ENCODE results near the gene C9.
"Not testable (repeated sequence)": the region's sequence is repeated elsewhere in the genome, so short reads cannot be mapped to it uniquely, and the experiment has no call there.

C9 gene

DNA sequence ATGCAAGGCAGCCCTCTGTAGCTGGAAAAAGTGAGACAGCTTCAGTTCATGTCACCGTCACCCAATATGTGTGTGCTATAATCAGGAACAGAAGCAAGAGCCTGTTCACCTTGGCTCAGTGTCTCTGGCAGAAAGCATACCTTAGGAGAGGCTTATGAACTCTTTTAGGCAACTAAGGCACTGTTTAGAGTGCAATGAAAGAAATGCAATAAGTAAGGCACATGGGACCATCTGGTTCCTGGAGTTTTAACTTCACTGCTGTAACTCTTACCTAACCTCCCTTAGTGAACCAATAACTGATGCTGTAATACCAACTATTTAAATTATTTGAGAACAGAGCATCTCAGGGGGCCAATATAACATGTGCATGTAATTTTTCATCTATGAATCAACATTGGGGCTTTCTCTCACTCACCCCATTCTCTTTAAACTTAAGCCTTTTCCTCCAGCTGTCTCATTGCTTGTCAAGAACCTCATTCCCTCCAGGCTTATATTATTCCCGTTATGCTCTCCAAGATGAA lies 32.4 kb downstream of the C9 start:
- no peak for DNase-seq

DNA sequence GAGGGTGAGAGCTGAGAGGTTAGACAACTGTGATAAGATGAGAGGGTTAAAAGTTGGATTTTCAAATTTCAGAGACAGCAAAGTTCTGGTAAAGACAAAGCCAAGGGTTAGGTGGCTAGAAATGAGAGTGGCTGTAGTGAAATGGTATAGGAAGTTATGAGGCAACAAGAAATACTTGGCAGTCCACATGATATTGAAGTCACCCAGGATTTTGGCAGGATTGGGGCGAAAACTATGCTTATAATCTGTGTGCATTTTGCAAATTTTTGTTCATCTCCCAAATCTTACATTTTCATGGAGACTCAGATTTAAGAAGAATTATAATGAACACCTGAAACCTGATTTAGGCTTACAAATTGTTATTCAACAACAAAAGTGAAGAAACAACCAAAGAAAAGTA lies 35.6 kb downstream of the C9 start:
- DNase-seq, result no peak

DNA sequence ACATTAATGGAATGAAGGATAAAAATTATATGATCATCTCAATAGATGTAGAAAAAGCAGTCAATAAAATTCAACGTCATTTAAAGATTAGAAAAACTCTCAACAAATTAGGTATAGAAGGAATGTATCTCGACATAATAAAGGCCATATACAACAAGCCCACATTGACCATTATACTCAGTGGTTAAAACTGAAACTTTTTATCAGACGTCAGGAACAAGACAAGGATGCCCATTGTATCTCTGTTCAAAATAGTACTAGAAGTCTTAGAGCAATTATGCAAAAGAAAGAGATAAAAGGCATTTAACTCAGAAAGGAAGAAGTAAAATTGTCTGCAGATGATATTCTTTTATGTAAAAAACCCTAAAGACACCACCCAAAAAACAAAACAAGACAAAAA lies 40.8 kb downstream of the C9 start:
- no peak for DNase-seq

DNA sequence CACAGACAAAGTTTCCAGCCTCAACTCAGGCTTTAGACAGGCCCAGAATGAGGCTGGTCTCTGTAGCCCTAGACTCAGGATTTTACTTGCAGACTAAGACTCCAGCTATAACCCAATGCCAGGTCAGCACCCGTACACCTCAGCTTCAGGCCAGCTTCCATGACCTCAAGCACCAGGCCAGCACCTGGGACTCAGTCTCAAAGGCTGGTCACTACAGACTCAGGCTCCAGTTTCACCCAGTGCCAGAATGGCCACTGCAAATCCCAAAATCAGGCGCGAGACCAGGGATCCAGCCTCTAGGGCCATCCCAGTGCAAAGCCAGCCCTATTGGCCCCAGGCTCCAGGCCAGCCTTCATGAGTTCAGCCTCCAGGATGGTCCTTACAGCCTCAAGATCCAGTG lies 44.9 kb downstream of the C9 start:
- DNase-seq, result no peak

DNA sequence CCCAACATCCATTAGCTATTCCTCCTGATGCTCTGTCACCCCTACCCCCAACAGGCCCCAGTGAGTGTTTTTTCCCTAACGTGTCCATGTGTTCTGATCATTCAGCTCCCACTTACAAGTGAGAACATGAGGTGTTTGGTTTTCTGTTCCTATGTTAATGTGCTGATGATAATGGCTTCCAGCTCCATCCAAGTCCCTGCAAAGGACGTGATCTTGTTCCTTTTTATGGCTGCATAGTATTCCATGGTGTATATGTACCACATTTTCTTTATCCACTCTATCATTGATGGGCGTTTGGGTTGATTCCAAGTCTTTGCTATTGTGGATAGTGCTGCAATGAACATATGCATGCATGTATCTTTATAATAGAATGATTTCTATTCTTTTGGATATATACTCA lies 47.8 kb downstream of the C9 start:
- DNase-seq, result not testable (repeated sequence)

DNA sequence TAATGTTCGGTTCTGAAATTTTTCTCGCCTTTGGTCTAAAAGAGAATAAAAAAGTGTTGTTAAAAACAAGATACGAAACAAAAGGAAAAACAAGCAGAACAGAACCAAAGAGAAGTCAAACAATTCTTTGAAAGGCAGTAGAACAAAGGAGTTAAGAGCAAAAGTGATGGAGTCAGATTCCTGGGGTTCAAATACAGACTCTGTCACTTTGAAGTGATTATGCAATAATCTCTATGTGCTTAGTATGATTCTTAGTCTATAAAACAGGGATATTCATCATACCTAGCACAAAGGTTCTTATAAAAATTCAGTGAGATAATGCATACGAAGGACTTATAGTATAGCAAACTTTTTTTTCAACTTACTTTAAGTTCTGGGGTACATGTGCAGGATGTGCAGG lies 48.3 kb downstream of the C9 start:
- DNase-seq, result no peak

DNA sequence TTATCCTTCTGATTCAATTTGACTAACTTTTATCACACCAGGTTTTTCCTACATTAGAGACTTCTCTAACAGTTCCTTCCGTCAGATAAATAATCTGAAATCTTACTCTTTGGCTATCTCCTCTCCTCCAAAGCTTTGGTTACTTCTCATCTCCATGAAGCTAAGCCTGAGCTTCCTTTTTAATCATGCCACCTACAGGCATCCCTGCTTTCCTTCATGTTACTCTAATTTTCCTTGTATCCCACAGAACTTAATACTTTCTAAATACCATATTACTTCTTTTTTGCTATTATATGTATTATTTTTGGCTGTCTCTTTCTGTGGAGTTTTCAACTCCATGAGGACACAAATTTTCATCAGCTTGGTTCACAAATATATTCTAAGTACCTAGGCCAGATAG lies 49.7 kb downstream of the C9 start:
- no peak for DNase-seq

DNA sequence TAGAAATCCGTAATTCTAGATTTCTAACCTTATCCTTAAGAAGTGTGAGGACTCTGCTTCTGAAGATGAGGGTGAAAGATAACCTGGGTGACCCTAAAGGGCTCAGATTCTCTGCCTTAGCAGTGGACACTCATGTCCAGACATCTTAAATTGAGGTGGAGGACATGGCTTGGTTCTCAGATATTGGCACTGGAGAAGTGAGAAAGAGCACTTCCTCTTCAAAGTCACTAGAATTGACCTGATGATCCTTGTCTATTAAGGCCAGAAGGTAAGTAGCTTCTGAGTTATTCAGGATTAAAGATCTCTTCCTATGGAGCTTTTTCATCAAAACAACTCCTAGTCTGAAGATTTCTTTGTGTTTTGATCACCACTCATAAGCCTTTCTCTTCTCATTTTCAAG lies 54.8 kb downstream of the C9 start:
- no peak for DNase-seq

DNA sequence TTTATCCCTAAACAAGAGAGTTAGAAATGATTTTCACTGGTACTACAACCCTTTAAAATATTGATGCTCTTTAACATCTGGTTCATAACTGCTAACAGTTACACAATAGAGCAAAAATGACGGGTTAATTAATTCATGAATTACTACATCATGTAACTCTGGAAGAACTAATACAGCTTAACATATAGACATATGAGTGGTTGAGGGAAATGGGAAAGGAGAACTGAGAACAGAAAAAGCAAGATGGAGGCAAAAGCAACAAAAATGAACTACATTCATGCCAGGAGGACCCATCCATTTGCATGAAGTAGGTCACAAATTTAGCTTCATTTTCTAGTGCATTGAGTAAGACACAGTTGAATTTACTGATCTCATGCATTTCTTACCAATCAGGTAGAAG lies 61.8 kb downstream of the C9 start:
- DNase-seq, result no peak

DNA sequence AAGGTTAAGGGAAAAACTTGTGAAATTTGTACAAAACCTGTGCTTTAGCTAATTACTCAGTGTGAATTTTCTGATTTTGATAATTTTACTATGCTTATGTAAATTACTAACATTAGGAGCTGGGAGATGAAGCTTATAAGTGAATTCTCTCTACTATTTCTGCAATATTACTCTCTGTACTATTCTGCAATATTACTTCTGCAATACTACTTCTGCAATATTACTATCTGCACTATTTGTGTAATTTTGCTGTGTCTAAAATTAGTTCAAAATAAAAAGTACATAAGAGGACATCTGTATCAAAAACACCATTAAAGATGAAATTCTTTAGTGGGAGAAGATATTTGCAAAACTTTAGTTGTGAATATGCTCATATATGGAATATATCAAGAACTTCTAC lies 62.9 kb downstream of the C9 start:
- no peak for DNase-seq

DNA sequence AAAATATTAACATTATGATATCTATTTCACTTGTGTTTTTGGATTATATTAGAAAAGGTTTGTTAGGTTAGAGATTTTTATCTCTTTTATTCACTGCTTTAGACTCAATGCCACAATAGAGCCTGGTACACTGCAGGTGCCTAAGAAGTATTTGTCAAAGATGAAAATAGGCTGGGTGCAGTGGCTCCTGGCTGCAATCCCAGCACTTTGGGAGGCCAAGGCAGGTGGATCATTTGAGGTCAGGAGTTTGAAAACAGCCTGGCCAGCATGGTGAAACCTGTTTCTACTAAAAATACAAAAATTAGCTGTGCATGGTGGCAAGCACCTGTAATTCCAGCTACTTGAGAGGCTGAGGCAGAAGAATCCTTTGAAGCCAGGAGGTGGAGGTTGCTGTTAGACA lies 64.3 kb downstream of the C9 start:
- DNase-seq, result no peak

DNA sequence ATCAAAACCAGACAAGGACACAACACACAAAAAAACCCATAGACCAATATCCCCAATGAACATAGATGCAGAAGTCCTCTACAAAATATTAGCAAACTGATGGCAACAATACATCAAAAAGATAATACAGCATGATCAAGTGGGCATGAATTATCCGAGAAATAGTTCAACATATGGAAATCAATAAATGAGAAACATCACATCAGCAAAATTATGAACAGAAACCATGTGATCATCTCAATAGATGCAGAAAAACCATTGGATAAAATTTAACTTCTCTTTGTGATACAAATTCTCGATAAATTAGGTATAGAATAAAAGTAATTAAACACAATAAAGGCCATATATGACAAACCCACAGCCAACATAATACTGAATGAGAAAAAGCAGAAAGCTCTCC lies 69.6 kb downstream of the C9 start:
- no peak for DNase-seq

DNA sequence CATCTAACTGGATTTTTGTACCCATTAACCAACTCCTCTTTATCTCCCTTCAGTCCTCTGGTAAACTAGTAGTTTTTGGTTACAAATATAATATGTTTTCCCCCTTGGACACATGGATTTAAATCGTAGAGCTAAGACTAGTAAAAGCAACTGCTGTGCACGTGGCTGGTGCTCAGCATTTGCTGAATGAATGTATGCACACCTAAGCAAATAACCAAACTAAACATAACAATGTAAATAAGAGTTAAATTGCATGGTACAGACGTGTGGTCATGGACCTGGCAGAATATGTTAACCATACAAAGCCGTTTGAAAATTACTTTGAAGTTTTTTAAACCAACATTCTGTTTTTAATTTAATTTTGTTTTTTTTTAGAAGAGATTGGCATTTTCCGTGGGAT lies 79.7 kb downstream of the C9 start:
- no peak for DNase-seq

DNA sequence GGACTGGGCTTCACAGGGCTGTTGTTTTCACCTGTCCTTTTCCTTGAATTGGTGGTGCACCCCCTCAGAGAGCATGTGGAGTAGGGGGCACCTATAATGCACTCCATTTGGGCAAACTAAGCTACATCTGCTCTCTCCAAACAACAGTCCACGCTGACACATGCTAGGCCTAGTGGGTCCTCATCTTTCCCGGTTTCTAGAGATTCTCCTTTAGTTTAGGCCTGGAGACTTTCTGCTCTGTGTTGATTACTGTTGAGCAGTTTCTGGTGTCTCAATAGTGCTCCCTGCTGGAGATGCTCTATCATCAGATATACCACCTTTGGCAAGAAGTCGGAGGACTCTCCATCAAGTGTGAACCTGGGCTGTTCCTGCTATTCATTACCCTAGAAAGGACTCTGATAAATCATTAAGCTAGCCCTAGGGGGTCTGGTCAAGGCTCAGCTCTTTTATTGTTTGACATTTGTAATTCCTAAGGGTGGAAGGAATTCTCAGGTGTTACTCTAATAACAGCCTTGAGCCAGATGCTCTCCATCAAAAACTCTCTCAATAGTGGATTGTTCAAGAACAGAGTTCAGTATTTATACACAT lies 81.0 kb downstream of the C9 start:
- DNase-seq, result peak in 22 of 58 donors; percentile 2 to 52 (median 12)

DNA sequence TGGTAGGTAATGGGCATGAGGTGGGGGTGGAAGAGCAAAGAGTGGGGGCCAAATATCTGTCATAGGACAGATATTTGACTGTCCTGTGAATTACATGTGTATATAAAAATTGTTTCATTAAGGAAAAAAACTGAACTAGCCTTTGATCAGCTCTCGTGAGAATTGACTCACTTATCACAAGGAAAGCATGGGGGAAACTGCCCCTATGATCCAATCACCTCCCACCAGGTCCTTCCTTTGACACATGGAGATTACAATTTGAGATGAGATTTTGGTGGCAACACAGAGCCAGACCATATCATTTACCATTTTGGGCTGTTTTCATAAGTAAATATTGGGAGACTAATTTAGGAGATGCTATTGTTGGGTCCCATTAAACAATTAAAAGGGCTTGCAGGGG lies 81.7 kb downstream of the C9 start:
- no peak for DNase-seq

DNA sequence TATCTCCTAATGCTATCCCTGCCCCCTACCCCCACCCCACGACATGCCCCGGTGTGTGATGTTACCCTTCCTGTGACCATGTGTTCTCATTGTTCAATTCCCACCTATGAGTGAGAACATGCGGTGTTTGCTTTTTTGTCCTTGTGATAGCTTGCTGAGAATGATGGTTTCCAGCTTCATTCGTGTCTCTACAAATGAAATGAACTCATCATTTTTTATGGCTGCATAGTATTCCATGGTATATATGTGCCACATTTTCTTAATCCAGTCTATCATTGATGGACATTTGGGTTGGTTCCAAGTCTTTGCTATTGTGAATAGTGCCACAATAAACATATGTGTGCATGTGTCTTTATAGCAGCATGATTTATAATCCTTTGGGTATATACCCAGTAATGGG lies 88.4 kb downstream of the C9 start:
- DNase-seq, result not testable (repeated sequence)

DNA sequence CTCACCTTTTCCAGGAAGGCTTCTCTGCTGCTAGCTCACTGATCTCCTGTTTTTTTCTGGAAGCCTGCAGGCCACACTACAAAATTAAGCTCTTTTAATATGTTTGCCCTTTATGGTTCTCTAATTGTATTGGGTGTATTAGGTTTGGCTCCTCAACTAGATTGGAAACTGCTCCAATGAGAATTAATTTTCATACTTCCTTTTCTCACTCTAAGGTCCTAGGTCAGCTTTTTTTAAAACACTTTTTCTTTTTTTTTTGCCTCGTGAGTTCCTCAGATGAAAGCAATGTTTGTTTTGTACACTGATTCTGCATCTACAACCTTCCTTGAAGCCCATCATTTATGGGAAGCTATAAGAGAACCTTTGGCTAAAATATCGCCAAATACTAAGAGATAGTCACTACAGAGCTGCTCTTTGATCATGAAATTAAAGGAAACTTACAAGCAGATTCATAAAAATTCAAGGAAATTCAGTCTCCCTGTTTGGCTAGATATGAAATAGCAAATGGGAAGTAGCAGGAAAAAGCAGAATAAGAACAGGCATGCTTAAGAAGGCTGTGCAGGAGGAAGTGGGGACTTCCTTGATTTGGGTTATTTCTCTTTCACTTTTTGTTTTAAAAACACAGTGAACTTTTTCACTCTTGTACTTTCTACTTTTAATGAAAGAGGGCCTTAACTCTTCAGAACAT lies 89.8 kb downstream of the C9 start:
- DNase-seq, result no peak

DNA sequence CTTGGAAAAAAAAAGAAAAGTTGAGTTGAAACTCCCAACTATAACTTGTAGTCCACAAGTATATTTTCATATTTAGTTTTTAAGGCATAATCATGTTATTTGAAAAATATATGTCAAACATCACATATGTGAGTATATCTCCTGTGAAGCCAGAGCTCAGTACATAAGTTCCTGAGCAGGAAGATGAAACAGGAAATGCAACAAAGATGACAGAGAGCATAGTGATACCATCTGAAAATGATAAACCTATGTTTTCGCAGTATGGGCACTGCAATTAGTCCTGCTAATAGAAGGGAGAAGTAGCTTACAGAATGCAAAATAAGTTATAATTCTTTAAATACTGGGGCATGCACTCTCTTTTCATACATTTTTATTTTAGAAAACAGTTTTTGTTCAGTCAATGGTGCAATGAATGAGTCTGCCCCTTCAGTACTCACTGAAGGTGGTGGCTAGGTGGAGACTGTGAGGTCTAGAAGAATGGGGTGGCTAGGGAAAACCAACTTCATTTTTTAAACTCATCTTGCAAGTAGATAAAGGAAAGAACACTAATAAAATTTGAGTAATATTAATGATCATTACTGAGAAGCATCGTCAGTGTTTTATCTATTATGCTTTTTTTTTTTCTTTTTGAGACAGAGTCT lies 90.9 kb downstream of the C9 start:
- no peak for DNase-seq

DNA sequence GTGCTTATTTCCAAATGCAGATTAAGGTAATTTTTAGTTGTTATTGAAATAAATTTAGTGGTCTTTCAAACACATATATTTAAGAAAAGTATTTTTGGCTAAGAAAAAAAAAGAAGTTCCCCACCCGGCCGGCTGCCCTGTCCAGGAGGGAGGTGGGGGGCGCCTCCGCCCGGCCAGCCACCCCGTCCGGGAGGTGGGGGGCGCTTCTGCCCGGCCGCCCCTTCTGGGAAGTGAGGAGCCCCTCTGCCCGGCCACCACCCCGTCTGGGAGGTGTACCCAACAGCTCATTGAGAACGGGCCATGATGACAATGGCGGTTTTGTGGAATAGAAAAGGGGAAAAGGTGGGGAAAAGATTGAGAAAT lies 91.4 kb downstream of the C9 start:
- DNase-seq, result not testable (repeated sequence)

DNA sequence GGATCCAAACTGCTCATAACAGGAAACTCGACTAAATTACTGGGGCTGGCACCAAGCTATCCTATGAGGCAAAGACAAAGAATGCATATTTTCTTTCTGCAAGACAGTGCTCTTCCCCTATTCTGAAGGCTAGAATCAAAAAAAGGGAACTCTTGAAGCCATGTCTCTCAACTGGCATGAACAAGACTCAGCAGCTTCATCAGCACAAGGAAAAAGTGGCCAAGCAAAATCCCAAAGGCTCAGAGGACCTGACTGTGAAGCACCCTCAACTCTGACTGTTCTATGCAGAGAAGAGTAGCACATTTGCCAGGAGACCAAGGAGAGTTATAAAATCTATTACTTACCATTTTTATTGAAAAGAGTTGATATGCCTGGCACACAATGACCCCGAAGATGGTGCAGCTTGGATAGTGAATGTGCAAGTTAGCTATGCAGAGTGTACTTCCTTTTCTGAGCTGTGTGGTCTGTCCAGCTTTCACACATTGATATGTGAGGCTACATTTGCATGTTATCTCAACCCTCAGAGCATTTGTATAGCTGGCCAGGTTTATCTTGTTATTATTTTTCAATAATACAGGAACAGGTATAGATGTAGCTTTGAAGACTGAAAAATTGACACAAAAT lies 94.0 kb downstream of the C9 start:
- DNase-seq, result peak in 1 of 58 donors; percentile 2

DNA sequence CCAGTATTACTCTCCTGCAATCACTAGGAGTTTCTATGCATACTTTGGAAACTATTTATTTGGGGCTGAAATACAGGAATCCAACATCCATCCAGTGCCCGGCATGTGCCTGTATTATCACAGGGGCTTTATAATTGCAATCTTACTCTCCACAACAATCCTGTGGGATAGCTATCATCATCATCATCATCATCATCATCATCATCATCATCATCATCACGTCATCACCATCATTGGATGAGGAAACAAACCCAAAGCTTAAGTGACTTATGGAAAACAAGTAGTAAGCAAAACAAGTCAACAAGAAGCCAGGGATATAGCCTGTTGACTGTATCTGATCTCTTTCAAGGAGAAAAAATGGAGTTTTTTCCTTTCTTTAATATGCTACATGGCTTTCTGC lies 97.1 kb downstream of the C9 start:
- no peak for DNase-seq

DNA sequence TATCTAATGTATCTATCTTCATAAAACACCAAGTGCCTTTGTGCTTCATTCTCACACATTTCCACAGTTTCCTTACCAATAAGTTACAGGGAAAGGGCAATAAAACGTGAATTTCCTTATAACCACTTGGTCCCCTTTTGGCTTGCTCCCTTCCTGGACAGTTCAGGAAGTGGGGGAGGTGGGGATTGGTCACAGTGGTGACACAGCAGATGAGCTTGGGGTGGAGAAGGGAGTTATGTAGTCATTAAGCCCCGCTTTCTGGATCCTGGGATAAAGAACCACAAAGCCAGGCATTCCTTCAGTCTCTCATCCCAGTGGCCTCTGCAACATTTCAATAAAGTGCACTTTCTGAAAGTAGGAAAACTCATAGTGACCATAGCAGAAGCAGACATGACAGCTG lies 97.9 kb downstream of the C9 start:
- DNase-seq, result no peak

DNA sequence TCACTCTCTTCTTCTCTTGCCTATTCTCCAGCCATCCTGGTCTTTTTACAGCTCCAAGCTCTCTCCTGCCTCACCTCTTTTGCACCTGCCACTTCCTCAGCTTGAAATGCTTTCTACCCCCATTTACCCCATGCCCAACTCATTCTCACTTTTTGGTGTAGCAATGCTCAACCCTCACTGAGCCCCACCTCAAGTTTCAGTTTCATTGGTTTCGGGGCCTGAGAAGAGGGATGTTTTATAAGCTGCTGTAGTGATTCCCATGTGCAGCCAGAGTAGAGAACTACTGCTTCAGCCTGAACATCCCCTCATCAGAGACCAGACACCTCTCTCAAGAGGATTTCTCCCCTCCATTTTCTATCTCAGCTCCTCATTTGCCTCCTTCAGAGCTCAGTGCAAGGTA lies 99.8 kb downstream of the C9 start:
- no peak for DNase-seq

Data from anterior cingulate cortex (tissue), 58 donors.